GM21723 (cell line): ENCODE measurements around the gene SERPINE1.
A peak's percentile ranks its signal among the peaks of the same experiment; 100 is the strongest.
"Not testable (repeated sequence)": the region's sequence is repeated elsewhere in the genome, so short reads cannot be mapped to it uniquely, and the experiment has no call there.

Source experiments
- ATAC-seq: cut with Tn5 transposase; IDR thresholded peaks from one replicate; pipeline ENCODE4 v1.9.1; 2021; ENCODE audit warnings: mild to moderate bottlenecking, moderate library complexity; ENCODE audit not compliant: unreplicated experiment

The SERPINE1 gene

DNA sequence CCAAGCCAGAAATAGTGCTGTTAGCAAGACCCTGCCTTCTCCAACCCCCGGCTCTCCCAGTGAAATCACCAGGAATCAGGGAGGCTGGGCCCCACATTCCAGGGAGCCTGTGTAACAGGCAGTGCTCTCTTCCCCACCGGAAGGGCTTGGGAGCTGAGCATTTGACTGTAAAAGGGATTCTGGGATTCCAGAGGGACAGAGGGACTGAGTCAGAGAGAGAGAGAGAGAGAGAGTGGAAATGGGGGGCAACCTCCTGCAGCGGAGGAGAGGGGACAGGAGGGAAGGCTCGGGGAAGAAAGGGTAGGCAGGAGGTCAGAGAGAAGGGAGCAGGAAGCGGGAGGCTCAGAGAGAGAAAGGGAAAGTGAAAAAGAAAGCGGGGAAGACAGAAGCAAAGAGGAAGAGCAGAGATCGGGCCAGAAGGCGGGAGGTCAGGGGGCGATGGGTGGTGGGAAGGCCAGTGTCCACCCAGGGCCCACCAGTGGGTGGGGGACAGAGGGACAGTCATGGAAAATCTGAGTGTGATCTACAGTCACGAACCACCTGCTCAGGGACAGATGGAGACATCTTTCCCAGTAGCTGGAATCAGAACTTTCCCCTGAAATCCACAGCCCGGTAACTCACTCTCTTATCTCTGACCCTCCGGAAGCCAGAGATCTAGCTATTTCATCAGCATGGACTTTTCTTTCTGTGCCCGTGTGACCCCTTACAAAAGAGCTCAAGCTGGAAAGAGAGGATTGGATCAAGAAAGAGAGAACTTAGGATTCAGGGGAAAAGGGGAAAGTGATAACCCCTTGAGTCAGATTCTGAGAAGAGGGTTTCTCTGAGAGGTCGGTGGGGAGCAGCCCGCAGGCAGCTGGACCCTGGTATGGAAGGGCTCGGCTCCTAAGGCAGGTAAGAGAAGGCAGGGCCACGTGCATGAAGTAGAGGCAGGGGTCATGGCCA is 4.6 kb upstream of the SERPINE1 start:
- ATAC-seq, result no peak

GRCh38 chr7:101122933-101123702 is 3.8 kb upstream of the SERPINE1 start:
- ATAC-seq, result no peak

DNA sequence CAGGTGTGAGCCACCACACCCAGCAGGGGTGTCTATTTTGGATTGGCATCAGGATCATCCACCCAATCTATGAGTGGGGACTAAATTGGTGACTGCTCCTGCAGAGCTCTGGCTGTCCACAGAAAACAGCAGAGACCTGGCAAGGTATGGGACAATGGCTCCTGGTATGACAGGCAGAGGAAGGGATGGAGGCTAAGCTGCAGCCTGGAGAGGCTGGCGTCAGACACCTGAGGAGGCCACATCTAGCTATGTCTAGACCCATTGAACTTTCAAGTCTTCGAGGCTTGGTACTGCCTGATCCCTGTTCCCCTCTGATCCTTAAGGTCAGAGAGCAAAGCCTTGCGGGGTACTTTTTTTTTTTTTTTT is 3.2 kb upstream of the SERPINE1 start:
- ATAC-seq, result no peak

GRCh38 chr7:101124376-101125056 is 2.4 kb upstream of the SERPINE1 start:
- ATAC-seq, result no peak

DNA sequence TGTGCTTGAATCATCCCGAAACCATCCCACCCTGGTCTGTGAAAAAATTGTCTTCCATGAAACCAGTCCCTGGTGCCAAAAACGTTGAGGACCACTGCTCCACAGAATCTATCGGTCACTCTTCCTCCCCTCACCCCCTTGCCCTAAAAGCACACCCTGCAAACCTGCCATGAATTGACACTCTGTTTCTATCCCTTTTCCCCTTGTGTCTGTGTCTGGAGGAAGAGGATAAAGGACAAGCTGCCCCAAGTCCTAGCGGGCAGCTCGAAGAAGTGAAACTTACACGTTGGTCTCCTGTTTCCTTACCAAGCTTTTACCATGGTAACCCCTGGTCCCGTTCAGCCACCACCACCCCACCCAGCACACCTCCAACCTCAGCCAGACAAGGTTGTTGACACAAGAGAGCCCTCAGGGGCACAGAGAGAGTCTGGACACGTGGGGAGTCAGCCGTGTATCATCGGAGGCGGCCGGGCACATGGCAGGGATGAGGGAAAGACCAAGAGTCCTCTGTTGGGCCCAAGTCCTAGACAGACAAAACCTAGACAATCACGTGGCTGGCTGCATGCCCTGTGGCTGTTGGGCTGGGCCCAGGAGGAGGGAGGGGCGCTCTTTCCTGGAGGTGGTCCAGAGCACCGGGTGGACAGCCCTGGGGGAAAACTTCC is 784 bp upstream of the SERPINE1 start:
- peak; percentile 61 for ATAC-seq

GRCh38 chr7:101127460-101128039 is 646 bp downstream of the SERPINE1 start:
- ATAC-seq, result no peak

DNA sequence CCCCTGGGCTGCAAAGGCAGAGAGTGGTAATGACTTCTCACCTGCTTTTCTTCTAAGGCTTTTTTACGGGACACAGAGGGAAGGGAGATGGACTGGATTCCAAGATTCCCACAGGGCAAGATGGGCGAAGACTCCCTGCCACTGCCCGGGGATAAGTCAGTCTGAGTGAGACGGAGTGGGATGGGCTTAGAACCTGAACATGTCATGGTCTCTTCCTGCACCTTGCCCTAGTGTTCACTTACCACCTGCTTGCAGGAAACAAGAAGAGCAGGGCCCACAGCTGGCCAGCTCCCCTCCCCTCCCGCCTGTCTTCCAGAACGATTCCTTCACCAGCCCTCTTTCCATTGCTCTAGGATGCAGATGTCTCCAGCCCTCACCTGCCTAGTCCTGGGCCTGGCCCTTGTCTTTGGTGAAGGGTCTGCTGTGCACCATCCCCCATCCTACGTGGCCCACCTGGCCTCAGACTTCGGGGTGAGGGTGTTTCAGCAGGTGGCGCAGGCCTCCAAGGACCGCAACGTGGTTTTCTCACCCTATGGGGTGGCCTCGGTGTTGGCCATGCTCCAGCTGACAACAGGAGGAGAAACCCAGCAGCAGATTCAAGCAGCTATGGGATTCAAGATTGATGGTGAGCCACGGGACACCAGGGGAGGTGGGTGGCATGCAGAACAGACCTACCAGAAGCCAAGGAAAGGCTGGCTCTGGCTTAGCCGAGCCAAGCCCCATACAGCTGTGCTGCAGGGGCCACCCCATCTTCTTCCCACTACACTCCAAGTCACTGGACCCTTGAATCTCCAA is 1.3 kb downstream of the SERPINE1 start:
- ATAC-seq, result no peak

DNA sequence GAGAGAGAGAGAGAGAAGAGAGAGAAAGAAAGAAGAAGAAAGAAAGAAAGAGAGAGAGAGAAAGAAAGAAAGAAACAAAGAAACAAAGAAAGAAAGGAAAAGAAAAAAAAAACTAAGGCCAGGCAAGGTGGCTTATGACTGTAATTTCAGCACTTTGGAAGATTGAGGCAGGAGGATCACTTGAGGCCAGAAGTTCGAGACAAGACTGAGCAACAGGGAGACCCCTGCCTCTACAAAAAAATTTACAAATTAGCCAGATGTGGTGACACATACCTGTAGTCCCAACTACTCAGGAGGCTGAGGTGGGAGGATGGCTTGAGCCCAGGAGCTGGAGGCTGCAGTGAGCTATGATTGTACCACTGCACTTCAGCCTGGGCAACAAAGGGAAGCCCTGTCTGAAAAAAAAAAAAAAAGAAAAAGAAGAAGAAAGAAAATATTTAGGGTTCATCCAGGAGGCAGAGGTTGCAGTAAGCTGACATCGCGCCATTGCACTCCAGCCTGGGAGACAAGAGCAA is 2.8 kb downstream of the SERPINE1 start:
- ATAC-seq, result no peak

DNA sequence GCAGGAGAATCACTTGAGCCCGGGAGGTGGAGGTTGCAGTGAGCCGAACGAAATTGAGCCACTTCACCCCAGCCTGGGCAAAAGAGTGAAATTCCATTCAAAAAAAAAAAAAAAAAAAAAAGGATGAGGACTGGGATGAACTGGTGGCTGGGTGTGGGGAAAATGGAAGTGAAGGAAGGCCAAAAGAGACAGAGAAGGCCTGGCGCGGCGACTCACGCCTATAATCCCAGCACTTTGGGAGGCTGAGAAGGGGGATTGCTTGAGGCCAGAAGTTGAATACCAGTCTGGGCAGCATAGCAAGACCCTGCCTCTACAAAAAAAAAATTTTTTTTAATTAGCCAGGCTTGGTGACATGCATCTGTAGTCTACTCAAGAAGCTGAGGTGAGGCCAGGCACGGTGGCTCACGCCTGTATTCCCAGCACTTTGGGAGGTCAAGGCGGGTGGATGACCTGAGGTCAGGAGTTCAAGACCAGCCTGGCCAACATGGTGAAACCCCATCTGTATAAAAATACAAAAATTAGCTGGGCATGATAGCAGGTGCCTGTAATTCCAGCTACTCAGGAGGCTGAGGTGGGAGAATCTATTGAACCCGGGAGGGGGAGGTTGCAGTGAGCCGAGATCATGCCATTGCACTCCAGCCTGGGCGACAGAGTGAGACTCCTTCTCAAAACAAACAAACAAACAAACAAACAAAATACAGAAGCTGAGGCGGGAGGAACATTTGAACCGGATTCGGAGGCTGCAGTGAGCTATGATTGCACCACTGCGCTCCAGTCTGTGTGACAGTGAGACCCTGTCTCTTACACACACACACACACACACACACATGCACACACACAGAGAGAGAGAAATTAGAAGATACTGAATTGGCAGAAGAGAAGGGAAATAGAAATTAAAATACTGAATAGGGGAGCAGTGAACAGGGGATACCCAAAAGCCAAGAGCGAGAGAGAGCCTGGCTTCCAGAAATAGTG is 6.0 kb downstream of the SERPINE1 start:
- not testable (repeated sequence) for ATAC-seq

DNA sequence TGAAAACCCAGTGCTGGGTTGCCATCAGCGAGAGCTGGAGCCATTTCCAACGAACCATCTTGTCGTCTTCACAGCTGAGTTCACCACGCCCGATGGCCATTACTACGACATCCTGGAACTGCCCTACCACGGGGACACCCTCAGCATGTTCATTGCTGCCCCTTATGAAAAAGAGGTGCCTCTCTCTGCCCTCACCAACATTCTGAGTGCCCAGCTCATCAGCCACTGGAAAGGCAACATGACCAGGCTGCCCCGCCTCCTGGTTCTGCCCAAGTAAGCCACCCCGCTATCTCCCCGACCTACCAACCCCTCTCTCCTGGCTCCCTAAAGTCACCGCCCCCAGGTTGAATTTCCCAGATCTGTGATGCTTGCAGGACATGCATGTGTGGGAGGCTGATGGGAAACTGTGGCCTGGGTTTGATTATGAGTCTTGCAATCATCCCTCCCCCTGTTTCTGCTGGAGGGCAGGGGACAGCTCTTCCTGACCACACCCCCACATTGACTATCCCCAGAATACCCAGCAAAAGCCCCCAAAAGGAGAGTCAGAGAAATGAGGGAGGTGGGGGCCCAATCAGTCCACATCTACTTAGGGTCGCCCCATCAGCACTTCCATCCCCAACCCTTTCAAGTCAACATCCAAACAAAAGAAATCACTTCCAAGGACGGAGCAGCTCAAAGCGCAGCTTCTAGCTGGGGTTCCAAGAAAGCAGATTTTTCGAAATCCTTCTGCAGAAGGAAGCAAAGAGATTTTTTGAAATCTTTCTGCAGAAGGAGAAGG is 6.9 kb downstream of the SERPINE1 start:
- no peak for ATAC-seq

DNA sequence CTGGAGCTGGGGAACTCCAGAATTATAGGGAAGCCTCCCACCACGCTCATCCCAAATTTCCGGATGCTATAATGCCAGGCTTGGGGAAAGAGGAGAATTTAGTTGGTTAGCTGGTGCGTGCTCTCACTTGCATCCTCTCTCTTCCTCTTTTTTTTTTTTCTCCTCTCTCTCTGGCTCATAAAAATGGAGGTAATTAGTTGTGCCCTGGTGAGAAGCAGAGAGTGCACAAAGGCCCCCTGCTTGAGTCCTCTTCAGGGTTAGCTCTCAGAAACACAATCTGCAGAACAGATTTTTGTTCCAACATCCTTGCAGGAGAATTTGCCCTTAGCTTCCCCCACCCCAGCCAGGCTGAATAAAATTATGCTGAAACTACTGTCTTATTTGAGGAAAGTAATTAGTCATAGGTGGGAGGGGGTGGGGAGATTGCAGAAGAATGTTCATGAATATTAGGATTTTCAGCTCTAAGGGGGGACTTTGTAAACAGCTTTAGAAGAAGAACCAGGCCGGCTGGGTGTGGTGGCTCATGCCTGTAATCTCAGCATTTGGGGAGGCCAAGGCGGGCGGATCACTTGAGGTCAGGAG is 7.6 kb downstream of the SERPINE1 start:
- no peak for ATAC-seq

- peak; percentile 22 for ATAC-seq
Observed at GRCh38 chr7:101137651-101138212, 10.8 kb downstream of the SERPINE1 start.

- peak; percentile 71 for ATAC-seq
Observed at GRCh38 chr7:101138213-101138870, 11.4 kb downstream of the SERPINE1 start.

- ATAC-seq, result no peak
Observed at GRCh38 chr7:101140339-101140699, 13.4 kb downstream of the SERPINE1 start.

DNA sequence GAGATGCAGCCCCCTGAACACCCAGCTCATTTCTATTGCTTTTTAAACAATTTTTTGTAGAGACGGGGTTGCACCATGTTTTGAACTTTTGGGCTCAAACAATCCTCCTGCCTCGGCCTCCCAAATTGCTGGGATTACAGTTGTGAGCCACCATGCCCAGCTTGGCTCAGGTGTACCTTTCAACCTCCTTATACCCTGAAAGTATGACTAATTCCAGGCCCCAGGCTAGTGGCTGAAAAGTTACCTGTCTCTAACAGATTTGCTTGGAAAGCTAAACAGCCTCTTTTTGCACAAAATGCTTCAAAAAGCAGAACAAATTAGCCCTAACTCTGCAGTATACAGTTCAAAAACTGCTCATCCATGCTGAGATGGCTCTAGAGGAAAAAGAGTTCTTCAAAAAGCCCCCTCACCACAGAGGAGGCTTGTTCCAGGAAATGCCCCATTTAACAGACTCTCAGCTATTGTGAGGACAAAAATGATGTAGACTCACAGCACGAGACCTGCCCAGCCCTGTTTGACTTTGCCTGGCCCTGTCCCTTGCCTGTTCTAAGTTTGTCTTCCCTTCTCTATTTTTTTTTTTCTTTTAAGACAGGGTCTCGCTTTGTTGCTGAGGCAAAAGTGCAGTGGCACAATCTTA is 14.0 kb downstream of the SERPINE1 start:
- ATAC-seq, result no peak
